GF-D8 (cell line): ENCODE results near the gene PAK3.

ENCODE experiments used
- DNase-seq: peaks from one replicate; lab custom pipeline; 2025; lab: John Stamatoyannopoulos, UW

PAK3 gene

GRCh38 chrX:111262086-111262485 is 166.1 kb downstream of the PAK3 start:
- no peak for DNase-seq

GRCh38 chrX:111264385-111264784 is 168.4 kb downstream of the PAK3 start:
- no peak for DNase-seq

- no peak for DNase-seq
These were observed 169.5 kb downstream of the PAK3 start for GRCh38 chrX:111265486-111265885.

- no peak for DNase-seq
These were observed 172.5 kb downstream of the PAK3 start for GRCh38 chrX:111268506-111268905.

GRCh38 chrX:111270339-111270738 is 174.3 kb downstream of the PAK3 start, which contains the start of gene CAPN6:
TSS of gene CAPN6 (minus strand) at chrX:111270483. CDS start at chrX:111263936, 6,547 bp downstream.
- no peak for DNase-seq
